Retinal pigment epithelial cell (primary cell): ENCODE results near the gene PGGHG.

Experiments used
- DNase-seq: peaks from one replicate; pipeline ENCODE4 v3.0.0-alpha.2; 2010; ENCODE audit warnings: low read depth
- H3K4me3 ChIP-seq: 2 replicates; pipeline ENCODE4 v1.5.1; 2011; ENCODE audit warnings: mild to moderate bottlenecking, low read length, control low read depth, moderate library complexity
- TF ChIP-seq, protein P1 (sequence below): conservative IDR thresholded peaks from 2 replicates; pipeline ENCODE4 v1.5.1; 2011; ENCODE audit warnings: low read depth, low read length, control low read depth, inconsistent platforms

Gene PGGHG

DNA sequence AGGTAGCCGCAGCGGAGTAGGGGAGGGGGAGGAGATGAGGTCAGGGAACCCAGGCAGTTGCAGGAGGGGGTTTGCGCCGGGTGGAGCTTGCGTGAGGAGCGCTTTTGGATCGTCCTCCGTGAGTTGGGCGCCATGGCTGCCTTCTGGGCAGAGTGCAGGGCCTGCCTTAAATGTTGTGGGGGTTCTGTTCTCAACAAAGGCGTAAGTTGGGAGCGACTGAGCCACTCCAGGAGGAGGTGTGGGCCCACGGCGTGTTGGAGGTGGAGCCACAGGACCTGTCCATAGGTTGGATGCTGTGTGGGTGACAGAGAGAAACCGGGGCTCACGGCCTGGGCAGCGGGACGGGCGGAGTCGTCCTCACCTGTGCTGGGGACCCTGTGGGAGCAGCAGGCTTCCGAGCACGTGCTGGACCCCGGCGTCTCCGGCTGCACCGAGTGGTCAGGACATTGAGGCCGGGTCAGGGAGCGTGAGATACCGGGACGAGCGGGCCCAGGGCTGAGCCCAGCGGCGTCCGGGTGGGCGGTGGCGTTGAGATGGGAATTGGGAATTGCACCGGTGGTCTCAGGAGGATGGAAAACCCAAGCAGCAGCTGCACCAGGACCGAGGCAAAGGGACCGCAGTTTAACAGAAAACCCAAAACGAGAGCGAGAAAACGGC lies 977 bp upstream of the PGGHG start:
- H3K4me3 ChIP-seq: peak overlapping the region; percentile 48
- TF ChIP-seq, protein P1, sequence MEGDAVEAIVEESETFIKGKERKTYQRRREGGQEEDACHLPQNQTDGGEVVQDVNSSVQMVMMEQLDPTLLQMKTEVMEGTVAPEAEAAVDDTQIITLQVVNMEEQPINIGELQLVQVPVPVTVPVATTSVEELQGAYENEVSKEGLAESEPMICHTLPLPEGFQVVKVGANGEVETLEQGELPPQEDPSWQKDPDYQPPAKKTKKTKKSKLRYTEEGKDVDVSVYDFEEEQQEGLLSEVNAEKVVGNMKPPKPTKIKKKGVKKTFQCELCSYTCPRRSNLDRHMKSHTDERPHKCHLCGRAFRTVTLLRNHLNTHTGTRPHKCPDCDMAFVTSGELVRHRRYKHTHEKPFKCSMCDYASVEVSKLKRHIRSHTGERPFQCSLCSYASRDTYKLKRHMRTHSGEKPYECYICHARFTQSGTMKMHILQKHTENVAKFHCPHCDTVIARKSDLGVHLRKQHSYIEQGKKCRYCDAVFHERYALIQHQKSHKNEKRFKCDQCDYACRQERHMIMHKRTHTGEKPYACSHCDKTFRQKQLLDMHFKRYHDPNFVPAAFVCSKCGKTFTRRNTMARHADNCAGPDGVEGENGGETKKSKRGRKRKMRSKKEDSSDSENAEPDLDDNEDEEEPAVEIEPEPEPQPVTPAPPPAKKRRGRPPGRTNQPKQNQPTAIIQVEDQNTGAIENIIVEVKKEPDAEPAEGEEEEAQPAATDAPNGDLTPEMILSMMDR: no peak
- no peak for DNase-seq

DNA sequence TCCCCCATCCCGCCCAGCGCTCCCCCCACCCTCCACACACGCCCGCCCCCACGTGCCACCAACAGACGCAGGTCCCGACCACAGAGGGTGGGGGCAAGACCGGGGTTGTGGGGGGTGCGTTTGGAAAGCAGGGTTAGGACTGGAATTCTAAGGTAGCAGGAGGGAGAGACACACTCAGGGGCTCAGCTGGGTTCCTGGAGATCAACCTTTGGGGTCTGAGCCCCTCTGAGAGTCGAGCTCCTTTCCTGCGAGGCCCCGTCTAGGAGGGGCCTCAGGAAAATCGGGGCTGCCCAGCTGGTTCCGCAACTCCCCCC lies 429 bp downstream of the PGGHG start:
- TF ChIP-seq, protein P1: no peak
- DNase-seq: no peak
- peak overlapping the region; percentile 31 for H3K4me3 ChIP-seq

DNA sequence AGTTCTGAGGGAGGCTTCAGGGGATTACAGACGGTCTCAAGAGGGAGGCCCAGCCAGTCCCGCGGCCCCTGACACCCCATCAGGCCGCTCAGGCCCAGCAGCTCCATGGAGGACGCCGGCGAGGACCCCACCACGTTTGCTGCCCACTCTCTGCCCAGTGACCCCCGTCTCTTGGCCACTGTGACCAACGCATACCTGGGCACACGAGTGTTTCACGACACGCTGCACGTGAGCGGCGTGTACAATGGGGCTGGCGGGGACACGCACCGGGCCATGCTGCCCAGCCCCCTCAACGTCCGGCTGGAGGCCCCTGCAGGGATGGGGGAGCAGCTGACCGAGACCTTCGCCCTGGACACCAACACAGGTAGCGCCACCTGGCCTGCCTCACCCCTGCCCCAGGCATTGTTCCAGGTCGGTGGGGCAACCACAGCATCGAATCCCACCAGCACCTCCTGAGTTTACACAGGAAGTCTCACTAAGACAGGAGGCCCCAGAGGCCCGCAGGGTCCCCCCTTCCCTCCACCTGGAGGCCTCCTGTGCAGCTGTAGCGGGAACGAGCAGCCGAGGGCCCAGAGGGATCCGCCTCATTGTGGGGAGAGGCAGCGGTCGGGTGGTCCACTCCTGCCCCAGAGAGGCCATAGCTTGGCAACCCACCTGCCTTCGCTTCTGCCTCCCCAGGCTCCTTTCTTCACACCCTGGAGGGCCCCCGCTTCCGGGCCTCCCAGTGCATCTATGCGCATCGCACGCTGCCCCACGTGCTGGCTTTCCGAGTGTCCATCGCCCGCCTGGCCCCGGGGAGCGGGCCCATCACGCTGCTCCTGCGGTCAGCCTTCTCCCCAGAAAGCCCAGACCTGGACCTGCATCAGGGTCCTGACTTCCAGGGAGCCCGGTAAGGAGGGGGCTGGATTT lies 1.0 kb downstream of the PGGHG start:
- H3K4me3 ChIP-seq: peak overlapping the region; percentile 31
- TF ChIP-seq, protein P1: no peak
- DNase-seq: no peak

DNA sequence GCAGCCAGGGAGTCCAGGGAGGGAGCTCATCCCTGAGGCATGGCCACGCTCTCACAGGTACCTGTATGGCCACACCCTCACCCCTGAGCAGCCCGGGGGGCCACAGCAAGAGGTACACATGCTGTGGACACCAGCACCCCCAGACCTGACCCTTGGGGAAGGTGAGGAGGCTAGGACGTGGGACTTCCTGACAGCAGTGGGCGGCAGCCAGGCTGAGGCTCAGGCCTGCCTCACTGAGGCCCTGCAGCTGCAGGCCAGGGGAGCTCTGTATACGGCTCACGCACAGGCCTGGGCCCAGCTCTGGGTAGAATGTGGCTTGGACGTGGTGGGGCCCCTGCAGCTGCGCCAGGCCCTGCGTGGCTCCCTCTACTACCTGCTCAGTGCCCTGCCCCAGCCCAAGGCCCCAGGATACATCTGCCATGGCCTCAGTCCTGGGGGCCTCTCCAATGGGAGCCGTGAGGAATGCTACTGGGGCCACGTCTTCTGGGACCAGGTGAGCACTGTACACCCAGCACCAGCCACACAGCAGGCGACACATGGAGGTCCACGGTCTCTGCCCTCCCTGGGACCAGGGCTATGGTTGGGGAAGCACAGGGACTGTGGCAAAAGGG lies 1.8 kb downstream of the PGGHG start:
- no peak overlapping the region for H3K4me3 ChIP-seq
- TF ChIP-seq, protein P1: no peak
- DNase-seq: no peak

DNA sequence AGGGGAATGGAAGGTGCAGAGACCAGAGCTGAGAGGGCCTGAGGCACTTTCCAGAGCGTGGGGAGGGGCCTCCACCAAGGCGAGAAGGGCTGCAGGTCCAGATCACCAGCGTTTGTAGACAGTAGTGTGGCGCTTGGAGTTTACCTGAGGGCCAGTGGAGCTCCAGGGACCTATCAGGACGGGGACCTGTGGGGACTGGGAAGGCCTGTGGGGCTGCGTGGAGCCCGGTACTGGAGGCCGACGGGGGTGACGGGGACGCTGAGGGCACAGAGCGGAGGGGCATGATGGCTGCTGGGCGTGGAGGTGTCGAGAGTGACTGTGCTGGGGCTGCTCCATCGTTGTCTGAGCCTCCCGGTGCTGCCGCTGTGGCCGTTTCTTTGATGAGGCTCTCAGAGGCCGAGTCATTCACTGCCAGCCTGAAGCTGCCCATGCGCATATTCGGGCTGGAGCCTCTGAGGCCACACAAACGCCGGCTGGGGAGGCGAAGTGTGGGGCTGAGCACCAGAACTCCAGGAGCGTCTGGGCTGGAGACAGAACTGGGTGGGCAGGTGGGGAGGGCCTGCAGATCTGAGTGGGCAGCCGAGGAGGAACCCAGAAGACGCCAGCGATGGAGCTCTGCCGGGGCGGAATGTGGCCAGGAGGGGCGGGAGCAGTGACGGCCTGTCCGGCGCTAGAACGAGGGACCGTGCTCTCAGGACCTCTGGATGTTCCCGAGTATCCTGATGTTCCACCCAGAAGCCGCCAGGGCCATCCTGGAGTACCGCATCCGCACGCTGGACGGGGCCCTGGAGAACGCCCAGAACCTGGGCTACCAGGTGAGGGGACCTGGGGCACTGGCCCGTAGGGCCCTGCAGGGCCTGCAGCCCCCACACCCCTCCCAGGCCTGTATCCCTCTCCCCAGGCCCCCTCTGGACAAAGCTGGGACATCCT lies 2.6 kb downstream of the PGGHG start:
- no peak overlapping the region for H3K4me3 ChIP-seq
- DNase-seq: no peak
- TF ChIP-seq, protein P1: no peak

DNA sequence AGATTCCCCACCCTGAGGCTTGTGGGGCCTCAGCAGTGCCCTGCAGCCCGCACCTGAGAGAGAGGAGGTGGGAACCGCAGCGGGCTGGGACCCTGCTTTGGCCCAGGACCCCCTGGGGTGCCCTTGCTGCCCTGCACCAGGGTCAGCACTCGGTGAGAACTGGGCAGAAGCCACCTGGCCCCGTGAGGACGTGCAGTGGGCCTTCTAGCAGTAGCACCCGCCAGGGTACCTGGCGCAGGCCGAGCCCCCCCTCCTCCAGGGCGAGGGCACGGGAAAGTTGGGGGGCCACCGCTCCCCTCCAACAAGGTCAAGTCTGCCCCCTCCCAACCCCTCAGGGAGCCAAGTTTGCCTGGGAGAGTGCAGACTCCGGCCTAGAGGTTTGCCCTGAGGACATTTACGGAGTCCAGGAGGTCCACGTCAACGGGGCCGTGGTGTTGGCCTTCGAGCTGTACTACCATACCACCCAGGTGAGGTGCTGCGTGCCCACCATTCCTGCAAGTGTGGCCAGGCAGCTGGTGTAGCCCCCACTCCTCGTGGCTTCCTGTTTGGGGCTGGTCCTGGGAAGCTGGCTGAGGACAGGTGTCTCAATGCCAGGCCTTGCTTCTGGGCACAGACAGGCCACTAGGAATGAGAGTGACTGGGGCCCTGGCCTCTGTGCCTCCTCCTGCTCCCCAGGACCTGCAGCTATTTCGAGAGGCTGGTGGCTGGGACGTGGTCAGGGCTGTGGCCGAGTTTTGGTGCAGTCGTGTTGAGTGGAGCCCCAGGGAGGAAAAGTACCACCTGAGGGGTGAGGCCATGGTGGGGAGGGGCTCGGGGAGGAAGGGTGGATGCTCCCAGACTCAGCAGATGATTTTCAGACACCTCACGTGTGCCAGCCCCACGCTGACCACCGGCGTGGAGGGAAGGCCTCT lies 3.5 kb downstream of the PGGHG start:
- TF ChIP-seq, protein P1: no peak
- H3K4me3 ChIP-seq: no peak overlapping the region
- DNase-seq: no peak
